Measurements from ENCODE around the gene CRELD1. TPM values are rescaled to one million over a fixed set of nuclear protein-coding genes. Genes with fewer than 3 reads are reported as not detected.

Gene CRELD1
- total and polyA plus RNA-seq, 8 donors: 29.9 to 81.2 (median 66.7) TPM

DNA sequence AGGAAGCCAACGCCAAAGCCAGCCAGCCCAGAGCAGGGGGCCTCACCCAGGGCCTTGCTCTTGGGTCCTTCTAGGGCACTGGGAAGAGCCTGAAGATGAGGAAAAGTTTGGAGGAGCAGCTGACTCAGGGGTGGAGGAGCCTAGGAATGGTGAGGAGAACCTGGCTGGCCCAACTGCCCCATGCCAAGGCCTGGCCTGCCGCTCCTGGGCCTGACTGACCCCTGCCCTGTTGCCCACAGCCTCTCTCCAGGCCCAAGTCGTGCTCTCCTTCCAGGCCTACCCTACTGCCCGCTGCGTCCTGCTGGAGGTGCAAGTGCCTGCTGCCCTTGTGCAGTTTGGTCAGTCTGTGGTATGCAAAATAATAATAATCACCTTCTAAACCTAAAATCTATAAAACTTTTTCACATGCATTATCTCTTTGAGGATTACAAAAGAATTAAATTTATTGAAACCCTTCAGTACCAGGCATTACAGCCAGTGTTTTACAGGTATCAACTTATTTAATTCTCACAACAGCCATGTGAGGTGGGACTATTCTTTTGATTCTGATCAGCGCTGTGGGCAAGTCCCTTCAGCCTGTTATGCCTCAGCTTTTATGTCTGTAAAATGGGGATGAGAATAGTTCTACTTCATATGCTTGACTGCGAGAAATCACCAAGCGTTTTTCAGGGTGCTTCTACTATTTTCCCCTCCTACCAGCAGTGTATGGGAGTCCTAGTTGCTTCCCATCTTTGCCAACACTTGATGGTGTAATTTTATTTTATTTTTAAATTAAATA lies 15.2 kb upstream of the CRELD1 start:
- DNase-seq (no peak), ATAC-seq (no peak)
- no peaks in the 10 kb centered on the region for H3K27me3 ChIP-seq
- H3K36me3 ChIP-seq: no peaks in the 10 kb centered on the region
- H3K27ac ChIP-seq: no peak overlapping the region
- H3K4me3 ChIP-seq: no peak overlapping the region
- TF ChIP-seq, protein P1, sequence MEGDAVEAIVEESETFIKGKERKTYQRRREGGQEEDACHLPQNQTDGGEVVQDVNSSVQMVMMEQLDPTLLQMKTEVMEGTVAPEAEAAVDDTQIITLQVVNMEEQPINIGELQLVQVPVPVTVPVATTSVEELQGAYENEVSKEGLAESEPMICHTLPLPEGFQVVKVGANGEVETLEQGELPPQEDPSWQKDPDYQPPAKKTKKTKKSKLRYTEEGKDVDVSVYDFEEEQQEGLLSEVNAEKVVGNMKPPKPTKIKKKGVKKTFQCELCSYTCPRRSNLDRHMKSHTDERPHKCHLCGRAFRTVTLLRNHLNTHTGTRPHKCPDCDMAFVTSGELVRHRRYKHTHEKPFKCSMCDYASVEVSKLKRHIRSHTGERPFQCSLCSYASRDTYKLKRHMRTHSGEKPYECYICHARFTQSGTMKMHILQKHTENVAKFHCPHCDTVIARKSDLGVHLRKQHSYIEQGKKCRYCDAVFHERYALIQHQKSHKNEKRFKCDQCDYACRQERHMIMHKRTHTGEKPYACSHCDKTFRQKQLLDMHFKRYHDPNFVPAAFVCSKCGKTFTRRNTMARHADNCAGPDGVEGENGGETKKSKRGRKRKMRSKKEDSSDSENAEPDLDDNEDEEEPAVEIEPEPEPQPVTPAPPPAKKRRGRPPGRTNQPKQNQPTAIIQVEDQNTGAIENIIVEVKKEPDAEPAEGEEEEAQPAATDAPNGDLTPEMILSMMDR (IDR thresholded peaks at IDR 0.05): no peak
- H3K9me3 ChIP-seq: no peaks in the 10 kb centered on the region
- H3K4me1 ChIP-seq: peaks cover 18 to 45% of the 10 kb centered on the region in 2 donors
- intact Hi-C loops (cut with DNase I): no loop called here

DNA sequence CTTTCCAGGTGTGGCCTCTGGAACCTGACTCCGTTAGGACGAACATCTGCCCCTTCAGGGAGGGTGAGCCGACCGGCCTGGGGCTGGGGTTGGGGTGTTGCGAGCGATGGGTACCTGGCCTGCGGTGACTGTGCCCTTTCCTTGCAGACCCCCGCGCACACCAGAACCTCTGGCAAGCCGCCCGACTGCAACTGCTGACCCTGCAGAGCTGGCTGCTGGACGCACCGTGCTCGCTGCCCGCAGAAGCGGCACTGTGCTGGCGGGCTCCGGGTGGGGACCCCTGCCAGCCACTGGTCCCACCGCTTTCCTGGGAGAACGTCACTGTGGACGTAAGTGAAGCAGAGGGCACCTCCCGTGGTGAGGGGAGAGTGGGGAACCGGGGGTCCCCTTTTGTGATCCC lies 5.5 kb upstream of the CRELD1 start:
- no peak overlapping the region for H3K4me3 ChIP-seq
- no peak for ATAC-seq
- no peaks in the 10 kb centered on the region for H3K27me3 ChIP-seq
- intact Hi-C loops (cut with DNase I): no loop called here
- peak in 1 of 4 donors; percentile 78 for DNase-seq
- H3K4me1 ChIP-seq: peaks cover 0 to 11% of the 10 kb centered on the region in 2 donors
- H3K27ac ChIP-seq: no peak overlapping the region
- TF ChIP-seq, protein P1 (IDR thresholded peaks at IDR 0.05): no peak
- H3K9me3 ChIP-seq: no peaks in the 10 kb centered on the region
- H3K36me3 ChIP-seq: peaks cover 0 to 20% of the 10 kb centered on the region in 2 donors

GRCh38 chr3:9930804-9931418 lies 2.7 kb upstream of the CRELD1 start:
- no peak for ATAC-seq
- Histone ChIP-seq H3K36me3 (peaks cover 0 to 9% of the 10 kb centered on the region in 2 donors), H3K4me1 (peaks cover 8 to 31% of the 10 kb centered on the region in 2 donors), H3K9me3 (no peaks in the 10 kb centered on the region), H3K4me3 (no peak overlapping the region), H3K27ac (no peak overlapping the region), H3K27me3 (no peaks in the 10 kb centered on the region)
- TF ChIP-seq, protein P1 (IDR thresholded peaks at IDR 0.05): no peak
- no peak for DNase-seq
- intact Hi-C loops (cut with DNase I): no loop called here

DNA sequence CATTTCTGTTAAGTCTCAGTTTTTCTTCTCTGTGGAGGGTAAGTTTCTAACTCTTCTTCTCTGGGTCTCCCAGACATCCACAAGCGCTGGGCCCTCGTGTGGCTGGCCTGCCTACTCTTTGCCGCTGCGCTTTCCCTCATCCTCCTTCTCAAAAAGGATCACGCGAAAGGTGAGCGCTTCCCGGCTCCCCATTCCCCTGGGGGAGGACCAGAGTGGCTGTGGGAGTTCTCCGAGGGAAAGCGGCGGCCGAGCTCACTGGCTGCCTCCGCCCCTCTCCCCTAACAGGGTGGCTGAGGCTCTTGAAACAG lies 1.1 kb upstream of the CRELD1 start:
- TF ChIP-seq, protein P1 (IDR thresholded peaks at IDR 0.05): no peak
- H3K4me3 ChIP-seq: peak overlapping the region; percentile 79 to 89
- H3K27me3 ChIP-seq: no peaks in the 10 kb centered on the region
- H3K9me3 ChIP-seq: no peaks in the 10 kb centered on the region
- ATAC-seq: no peak
- H3K27ac ChIP-seq: peak overlapping the region; percentile 87 to 88
- intact Hi-C loops (cut with DNase I): no loop called here
- peaks cover 0 to 18% of the 10 kb centered on the region in 2 donors for H3K36me3 ChIP-seq
- peaks cover 8 to 38% of the 10 kb centered on the region in 2 donors for H3K4me1 ChIP-seq
- DNase-seq: no peak

DNA sequence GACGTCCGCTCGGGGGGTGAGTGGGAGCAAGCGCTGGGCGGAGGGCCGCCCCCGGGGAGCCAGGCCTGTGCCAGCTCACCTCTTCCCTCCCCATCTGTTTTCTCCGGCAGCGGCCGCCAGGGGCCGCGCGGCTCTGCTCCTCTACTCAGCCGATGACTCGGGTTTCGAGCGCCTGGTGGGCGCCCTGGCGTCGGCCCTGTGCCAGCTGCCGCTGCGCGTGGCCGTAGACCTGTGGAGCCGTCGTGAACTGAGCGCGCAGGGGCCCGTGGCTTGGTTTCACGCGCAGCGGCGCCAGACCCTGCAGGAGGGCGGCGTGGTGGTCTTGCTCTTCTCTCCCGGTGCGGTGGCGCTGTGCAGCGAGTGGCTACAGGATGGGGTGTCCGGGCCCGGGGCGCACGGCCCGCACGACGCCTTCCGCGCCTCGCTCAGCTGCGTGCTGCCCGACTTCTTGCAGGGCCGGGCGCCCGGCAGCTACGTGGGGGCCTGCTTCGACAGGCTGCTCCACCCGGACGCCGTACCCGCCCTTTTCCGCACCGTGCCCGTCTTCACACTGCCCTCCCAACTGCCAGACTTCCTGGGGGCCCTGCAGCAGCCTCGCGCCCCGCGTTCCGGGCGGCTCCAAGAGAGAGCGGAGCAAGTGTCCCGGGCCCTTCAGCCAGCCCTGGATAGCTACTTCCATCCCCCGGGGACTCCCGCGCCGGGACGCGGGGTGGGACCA lies 632 bp upstream of the CRELD1 start:
- no peaks in the 10 kb centered on the region for H3K9me3 ChIP-seq
- peak; percentile 87 for ATAC-seq
- H3K4me1 ChIP-seq: peaks cover 8 to 38% of the 10 kb centered on the region in 2 donors
- DNase-seq: peak; percentile 61 to 96 (median 84)
- H3K4me3 ChIP-seq: peak overlapping the region; percentile 79 to 89
- TF ChIP-seq, protein P1 (IDR thresholded peaks at IDR 0.05): peak; percentile 56 to 77
- no peaks in the 10 kb centered on the region for H3K27me3 ChIP-seq
- peaks cover 0 to 23% of the 10 kb centered on the region in 2 donors for H3K36me3 ChIP-seq
- intact Hi-C loops (cut with DNase I): no loop called here
- H3K27ac ChIP-seq: peak overlapping the region; percentile 87 to 88
